NCI-H1930 (cell line): ENCODE data around the gene FUNDC2.
A peak's percentile ranks its signal among the peaks of the same experiment; 100 is the strongest.

Source experiments
- DNase-seq, 2 experiments: peaks; one replicate each; lab custom pipeline; 2025; lab: John Stamatoyannopoulos, UW

FUNDC2 gene

DNA sequence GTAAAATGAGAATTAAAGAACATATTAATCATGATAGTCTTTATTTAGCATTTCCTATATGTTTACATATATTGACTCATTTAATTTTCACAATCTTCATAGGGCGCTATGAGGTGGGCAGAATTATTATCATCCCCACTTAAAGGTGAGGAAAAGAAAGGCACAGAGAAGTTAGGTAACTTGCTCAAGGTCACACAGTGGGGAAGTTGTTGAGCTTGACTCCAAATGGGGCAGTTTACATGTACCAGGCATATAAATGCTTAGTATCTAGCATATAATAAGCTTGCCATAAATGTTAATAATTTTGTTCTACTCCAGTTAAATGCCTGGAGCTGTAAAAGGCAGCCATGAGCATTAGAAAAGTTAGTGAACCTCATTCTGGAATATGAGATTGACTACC is 42.8 kb downstream of the FUNDC2 start:
- no peak for DNase-seq

DNA sequence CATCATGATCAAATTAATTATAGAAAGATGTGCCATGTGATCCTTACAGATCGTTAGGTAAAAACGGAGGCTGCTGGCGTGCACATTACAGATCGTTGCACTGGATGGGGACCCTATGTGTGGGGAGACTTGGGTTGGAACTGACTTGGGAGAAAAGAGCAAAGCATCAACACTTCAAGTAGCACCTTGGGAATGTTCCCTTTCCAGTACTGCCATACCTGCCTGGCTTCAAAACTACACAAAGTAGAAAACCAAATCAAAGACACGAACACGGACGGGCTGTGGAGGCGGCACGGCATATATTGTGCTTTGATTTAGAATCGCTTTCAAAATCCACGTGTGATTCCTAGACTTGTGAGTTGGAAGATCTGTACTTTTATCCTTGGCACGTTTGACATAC is 43.4 kb downstream of the FUNDC2 start:
- DNase-seq = no peak

DNA sequence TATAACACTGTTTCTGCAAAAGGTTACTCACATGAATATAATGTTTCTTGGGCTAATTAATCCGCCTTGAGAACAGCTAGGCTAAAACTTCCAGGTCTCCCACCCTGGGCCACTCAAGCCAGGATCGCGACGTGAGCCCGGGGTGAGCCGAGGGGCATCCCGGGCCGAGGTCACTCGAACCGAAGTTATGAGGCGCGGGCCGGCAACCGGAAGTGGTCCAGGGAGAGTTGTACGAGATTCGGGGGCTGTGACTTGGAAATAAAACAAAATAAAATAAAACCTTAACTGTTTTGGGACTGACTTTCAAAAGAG is 44.0 kb downstream of the FUNDC2 start:
- no peak for DNase-seq

DNA sequence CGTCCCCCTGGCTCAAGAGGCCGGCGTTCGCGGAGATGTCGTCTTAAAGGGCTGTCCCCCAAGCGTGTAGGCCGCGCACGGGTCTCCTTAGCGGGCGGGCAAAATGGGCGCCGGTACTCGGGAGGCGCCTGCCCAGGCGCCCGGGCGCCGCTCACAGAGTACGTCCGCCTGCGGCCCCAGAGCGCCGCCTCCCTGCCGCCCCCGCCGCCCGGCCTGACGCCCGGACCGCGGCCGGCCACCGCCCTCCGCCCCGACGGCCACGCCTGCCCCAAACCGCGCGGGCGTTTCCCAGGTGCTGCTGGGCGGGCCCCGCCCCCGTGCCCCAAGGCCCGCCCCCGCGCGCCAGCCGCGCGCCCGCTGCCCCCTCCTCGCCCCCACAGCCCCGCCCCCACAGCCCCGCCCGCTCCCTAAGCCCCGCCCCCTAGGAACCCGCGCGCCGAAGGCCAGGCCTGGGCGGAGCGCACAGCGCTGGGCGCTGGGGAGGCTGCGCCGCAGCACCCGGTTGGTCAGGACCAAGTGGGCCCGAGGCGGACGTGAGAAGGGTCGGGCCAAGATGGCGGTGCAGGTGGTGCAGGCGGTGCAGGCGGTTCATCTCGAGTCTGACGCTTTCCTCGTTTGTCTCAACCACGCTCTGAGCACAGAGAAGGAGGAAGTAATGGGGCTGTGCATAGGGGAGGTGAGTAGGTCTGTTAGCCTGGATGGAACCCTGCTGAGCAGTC is 44.5 kb downstream of the FUNDC2 start, which contains the start of the genes BRCC3, CMC4 and MTCP1:
BRCC3 (plus strand) TSS at position 534 of the 719 bp plus-strand sequence; CDS start at position 554, 20 bp downstream.
CMC4 (minus strand) TSS at position 162 of the 719 bp plus-strand sequence. CDS start 7,113 bp downstream, outside the sequence.
MTCP1 (minus strand) TSS at position 162 of the 719 bp plus-strand sequence. CDS start 5,126 bp downstream, outside the sequence.
- DNase-seq = peak; percentile 70 to 92

DNA sequence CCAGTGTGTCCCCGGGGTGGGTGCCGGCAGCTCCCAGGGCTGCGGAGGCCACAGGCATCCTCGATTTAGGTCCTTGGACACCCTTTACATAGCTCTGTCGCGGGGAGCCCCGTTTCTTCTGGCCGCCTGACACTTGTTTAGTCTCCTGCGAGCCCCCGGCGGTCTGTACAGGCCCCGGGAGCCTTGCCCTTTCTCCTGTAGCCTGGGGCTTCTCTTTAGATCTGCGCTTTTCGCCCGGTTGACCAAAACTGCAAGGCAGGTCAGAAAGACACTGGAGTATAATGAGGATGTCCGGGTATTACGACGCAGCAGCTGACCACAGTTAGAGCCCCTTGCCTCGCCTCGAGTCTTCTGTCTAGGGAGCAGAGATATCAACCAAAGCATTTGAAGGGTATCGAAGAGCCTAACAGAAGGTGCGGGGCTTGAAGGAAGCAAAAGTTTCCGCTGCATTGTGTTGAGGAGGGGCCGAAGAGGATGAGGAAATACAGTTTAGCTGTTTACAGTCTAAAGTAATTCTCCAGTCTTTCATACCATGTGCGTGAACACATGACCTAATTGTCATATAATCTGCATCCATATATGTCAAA is 45.1 kb downstream of the FUNDC2 start:
- no peak for DNase-seq

DNA sequence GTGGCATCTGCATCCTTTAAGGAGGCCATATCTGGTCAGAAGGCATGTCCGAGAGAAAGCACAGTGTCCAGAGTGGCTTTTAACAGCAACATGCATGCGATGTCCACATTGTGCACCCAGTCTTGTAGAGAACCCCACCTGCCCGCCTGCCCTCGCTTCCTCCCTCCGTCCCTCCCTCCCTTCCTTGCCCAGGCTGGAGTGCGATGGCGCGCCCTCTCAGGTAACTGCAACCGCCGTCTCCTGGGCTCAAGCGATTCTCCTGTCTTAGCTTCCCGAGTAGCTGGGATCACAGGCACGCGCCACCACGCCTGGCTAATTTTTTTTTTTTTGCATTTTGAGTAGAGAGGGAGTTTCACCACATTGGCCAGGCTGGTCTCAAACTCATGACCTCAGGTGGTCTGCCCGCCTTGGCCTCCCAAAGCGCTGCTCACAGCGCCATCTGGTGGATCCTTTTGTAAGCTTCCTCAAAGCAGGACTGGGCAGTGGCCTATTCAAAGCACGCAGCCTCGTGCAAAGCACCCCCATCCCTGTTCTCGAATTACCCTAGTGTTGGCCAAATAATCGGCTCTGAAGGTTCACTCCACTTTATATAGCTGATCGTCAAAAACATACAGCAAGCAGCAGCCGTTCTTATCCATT is 59.7 kb downstream of the FUNDC2 start:
- DNase-seq = no peak

DNA sequence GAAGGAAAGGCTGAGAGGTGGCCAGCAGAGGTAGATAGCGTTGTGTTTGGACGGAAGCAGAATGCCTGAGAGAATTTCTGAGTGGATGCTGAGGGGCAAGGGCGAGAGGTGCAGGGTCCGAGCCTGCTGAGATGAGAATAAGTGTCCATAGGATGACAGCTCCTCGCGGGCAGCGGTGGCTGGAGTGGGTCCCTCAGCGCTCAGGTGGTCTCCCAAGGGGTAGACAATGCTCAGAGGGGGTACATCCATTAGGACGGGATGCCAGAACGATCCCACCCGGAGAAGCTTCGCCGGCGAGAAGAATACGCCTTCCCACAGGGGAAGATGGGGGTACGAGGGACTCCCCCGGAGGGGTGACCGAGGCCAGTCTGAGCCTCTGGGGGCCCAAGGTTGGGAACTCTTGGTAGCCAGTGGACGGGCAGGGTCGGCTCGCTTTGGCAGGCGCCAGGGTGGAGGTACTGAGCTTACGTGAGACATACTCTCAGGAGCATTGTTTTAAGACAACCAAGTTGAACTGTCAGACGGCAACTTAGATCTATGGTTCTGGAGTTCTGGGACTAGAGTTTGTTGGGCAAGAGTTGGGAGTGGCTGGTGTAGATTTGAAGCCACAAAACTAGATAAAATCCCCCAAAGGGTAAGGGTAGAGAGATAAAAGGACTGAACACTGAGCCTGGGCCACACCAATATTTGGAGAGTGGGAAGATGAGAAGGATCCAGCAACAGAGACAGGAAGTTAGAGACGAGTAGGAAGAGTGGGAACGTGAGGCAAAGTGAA is 60.5 kb downstream of the FUNDC2 start:
- no peak for DNase-seq

DNA sequence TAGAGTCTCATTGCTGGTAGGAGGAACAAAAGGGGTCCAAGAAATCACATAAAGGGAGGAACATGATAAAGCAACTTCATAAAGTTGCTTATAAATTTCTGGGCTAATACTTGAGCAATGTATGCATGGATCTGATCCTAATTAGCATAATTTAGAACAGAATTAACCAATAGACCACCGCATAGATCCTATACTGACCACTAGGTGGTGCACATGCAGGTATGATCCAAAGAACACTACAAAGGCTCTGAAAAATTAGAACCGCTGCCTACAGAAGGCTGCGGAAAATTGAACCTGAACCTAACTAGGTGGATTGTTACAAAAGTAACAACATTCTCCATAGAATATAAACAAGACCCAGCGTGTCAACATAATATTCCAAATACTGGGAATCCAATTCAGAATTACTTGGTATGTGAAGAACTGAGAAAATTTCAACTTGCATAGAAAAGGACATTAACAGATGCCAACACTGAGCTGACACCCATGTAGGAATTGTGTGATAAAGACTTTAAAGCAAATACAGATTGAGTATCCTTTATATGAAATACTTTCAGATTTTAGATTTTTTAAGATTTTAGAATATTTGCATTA is 67.9 kb downstream of the FUNDC2 start:
- no peak for DNase-seq

DNA sequence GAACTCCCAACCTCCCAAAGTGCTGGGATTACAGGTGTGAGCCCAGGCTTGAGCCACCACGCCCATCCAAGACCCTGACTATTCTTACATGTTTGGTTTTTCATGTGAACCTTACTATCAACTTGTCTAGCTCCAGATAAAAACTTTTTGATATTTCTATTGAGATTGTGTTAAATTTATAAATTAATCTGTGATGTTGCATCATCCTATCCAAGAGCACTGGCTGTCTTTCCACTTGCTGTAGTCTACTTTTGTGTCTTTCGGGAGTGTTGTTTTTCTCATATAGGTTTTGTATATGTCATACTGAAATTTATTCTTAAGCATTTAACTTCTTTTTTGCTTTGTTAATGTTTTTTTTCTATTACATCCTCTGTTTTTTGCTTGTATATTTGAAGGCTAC is 79.3 kb downstream of the FUNDC2 start:
- no peak for DNase-seq

DNA sequence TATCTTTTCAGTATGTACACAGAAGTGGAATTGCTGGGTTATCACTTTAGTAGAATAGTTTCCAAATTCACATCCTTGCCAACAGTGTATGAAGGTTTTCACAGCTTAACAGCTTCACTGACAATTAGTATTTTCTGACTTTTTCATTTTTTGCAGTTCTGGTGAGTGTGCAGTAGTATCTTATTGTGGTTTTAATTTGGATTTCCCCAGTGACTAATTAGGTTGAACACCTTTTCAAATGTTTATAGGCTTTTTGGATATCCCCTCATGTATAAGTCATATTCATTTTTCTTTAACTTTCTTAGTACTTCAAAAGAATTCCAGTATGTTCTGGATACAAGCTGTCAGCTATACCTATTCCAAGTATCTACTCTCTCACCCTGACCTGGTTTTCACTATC is 81.8 kb downstream of the FUNDC2 start:
- DNase-seq = no peak
